GM10847 (cell line): ENCODE results near the gene RALGAPA1.

ENCODE experiments used
- POLR2A ChIP-seq: IDR thresholded peaks from 2 replicates; pipeline ENCODE4 v1.6.1; 2011; ENCODE audit not compliant: insufficient read length; ENCODE audit errors: extremely low read depth

The RALGAPA1 gene

DNA sequence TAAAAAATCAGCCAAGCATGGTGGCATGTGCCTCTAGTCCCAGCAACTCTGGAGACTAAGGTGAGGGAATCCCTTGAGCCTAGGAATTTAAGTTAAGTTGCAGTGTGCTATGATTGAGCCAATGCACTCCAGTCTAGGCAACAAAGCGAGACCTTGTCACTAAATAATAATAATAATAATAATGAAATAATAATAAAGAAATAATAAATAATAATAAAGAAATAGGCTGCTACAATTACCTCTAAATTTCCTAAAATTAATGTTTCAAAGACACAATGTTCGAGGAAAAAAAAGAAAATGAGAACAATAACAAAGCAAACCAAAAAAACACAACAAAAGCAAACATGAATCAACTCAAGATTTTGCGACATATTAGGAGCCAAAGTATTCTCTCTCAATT is 29.7 kb downstream of the RALGAPA1 start:
- TF ChIP-seq POLR2A: no peak

DNA sequence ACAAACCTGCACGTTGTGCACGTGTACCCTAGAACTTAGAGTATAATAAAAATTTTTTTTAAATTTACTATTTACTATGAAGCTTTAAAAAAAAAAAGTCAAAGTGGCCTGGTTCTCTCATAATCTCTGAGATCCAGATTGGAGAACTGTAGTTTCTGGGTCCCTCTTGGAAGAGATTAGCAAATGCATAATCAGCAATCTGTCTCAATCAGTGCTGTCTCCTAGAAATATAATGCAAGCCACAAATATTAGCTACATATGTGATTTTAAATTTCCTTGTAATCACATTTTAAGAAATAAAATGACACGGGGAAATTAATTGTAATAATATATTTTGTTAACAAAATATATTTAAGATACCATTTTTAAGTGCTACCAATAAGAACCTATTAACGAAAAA is 32.3 kb downstream of the RALGAPA1 start:
- TF ChIP-seq POLR2A: no peak

DNA sequence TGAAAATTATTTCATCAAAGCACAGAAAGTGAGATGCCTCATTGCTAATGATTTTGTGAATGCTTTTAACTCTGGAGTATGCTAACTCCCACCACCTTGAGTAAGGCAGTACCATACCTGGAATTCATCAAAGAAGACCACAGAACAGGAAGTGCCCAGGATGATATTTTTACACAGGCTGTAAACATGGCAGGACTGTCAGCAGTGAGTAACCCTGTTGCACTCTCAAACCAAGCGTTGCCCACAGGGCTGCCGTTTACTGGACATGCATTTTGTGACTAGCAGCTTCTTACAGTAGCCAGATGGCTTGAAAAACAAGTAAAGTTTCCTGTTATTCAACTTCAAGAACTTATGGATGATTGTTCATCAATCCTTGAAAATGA is 42.4 kb downstream of the RALGAPA1 start:
- no peak for TF ChIP-seq POLR2A

DNA sequence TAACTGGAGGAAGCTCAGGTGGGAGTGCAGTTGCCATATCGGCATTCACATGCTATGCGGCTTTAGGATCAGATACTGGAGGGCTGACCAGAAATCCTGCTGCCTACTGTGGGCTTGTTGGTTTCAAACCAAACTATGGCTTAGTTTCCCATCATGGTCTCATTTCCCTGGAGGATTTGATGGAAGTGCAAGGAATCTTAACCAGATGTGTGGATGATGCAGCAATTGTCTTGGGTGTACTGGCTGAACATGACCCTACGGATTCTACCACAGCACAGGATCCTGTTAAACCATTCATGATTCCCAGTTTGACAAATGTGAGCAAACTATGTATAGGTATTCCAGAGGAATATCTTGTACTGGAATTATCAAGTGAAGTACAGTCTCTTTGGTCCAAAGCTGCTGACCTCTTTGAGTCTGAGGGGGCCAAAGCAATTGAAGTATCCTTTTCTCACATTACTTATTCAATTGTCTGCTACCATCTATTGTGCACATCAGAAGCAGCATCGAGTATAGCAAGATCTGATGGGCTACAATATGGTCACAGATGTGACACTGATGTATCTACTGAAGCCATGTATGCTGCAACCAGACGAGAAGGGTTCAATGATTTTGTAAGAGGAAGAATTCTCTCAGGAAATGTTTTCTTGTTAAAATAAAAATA is 42.9 kb downstream of the RALGAPA1 start:
- TF ChIP-seq POLR2A: no peak

DNA sequence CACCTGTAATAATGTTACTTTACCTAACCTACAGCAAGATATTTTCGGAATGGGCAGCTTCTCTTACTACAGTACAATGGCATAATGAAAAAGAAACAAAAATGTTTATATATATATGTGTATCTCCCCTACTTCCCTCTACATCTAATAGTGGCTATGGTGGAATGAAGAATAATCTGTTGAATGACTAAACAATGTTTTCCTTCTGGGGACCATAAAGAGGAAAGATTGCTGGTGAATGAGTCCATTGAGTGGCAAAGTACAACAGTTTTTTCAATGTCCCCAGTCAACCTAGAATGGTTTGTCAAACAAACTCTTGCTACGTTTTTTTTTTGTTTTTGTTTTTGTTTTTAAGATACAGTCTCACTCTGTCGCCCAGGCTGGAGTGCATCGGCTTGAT is 47.2 kb downstream of the RALGAPA1 start:
- TF ChIP-seq POLR2A: no peak

DNA sequence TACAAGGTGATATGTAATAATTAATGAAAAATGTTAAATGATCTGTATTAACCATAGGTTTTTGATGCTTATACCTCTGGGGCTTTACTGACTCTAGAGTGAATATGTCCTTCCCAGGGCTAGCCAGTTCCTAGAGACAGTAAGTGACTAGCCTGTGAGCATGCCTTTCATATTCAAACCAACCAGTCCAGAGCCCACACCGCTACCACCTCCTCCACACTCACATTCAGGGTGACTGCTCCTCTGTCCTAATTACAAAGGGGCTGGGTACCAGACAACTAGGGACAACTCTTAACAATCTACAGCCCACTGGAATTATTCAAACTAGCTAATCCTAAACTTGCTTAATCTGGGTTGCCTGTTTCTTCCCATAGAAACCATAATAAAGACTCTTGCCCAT is 49.0 kb downstream of the RALGAPA1 start:
- TF ChIP-seq POLR2A: no peak

DNA sequence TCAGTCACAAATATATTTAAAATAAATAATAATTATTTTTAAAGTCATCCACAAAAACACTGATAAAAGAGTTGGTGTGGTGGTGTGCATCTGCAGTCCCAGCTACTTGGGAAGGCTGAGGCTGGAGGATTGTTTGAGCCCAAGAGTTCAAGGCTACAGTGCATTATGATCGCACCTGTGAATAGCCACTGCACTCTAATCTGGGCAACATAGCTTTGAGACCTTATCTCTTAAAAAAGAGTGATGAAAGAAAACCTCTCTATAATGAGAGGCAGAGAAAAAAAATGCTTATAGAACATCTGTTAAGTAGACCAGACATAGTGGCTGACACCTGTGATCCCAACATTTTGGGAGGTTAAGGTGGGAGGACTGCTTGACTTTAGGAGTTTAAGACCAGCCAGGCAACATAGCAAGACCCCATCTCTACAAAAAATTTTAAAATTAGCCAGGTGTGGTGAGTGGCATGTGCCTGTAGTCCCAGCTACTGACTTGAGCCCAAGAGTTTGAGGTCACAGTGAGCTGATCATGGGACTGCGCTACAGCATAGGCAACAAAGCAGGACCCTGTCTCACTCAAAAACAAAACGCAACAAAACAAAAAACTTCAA is 50.5 kb downstream of the RALGAPA1 start:
- no peak for TF ChIP-seq POLR2A

DNA sequence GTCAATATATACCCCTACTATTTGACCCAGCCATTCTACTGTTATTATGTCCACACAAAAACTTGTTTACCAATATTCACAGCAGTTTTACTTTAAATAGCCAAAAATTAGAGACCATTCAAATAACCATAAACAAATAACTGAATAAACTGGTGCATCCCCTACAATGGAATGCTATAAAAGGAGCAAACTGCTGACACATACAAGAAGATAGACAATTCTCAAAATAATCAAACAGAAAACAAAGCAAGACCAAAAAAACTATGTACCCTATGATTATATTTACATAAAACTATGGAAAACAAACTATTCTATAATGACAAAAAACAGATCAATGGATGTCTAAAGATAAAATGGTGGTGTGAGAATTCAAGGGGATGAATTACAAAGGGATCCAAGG is 54.4 kb downstream of the RALGAPA1 start:
- no peak for TF ChIP-seq POLR2A

DNA sequence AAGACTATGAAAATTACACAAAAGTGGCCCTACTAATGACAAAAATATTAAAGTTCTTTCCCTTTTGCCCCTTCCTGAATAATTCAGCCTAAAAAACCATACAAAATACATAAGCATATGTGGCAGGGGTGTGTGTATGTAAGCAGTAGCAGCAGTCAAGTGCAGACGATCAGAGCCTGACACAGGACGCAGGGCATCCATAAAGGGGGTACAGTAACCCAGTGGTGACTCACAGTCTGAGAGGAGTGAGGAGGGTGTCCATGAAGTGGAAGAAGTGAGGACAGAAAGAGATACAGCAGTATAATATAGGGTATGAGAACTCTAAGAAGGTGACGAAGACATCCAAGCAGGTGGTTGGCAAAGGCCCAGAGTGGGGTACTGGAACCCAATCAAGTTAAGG is 56.7 kb downstream of the RALGAPA1 start:
- no peak for TF ChIP-seq POLR2A

DNA sequence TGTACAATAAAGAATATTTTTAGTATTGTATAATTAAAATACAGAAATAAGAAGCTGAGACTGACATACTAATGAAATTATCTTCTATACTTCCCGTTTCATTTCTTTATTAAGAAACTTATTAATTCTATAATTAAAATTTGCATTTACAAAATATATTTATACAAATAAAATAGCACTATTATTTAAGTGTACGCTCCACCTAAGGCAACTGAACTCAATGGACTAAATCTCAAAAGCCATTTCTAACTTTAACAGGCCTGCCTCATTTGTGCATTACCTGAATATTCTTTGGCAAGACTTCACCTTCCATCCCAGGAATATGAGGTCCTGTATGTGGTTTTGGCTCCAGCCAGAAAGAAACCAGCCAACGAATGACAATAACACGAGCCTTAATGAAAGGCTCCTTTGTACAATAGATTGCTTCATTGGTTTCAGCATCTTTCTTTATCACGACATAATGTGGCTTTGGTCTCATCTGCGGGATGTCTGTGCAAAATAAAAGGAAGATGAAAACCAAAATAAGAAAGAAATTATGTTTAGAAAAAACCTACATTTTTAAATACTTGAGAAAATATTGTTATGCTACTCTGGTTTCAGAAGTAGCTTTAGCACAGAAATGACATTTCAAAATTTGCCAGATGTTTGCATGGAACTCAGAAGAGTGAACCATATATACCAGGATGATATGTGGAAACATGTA is 58.7 kb downstream of the RALGAPA1 start:
- no peak for TF ChIP-seq POLR2A

DNA sequence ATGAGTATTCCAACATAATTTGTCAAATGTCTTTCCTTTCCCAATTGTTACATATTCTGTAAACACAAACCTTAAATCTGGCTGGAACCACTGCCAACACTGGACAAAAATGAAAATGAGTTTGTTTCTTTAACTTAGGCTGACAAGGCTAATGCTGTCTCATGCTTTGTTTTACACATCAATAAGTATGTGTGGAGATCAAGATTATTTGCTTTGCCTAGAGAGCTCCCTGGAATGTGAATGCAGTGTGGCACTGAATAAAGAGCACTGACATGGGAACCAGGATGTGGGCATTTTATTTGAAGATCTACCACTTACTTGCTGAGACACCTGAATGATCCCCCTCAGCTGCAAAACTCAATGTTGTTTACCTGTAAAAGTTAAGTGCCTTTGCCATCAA is 61.7 kb downstream of the RALGAPA1 start:
- no peak for TF ChIP-seq POLR2A

DNA sequence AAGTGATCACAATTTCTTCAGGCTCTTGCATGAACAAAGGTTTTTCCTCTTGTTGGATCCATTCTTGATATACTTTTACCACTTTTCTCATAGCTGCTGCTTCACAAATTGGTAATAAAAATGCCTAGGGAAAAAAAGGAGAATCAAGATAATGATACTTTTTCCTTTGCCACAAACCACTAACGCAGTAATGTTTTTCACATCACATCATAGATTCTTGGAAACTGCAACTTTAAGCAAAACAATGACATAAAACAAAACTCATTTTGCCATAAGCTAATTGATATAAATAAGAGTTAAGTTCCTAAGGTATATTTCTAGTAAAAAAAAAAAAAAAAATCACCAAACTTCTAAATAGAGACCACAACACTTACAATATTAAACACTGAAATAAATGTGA is 66.7 kb downstream of the RALGAPA1 start:
- TF ChIP-seq POLR2A: no peak

DNA sequence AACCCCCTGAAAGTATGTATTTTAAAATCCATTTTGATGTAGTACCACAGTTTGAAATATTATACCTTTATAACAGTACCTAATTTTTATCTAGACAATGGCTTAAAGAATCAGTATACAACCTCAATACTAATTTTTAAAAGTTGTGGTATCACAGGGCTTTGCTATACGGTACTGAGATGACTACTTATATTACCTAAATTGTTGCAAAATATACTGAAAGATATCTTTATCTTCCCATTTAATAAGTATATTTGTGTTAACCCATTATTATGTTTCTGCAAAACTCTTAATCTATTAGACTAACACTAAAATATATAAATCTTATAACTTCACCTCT is 67.1 kb downstream of the RALGAPA1 start:
- no peak for TF ChIP-seq POLR2A

DNA sequence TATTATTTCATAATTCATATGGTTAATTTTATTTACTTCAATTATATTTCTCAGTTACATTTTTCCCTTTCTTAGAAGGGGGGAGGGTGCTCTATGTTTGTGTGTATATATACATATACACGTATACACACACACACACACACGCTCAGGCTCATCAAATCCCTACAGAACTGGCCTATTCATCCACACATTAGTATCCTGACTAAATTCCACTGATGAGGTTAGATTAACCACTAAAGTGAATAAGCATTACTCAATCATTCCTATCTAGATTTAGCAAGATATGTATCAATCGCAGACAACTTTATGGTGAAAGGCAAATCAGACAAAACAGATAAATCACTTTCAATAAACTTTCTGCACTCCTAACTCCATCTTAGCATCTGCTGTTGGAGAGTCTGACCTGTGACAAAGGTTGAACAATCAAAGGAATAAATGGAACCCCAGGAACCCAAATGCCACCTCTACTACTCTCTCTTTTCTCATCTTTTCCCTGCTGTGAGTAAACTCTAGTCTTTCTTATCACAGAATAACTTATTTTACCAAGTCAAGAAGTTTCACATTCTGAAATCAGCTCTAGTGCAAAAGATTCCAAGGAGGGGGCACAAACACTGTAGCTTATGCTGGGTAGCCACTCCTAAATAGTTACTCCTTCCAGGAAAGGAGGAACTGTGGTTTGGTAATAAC is 67.6 kb downstream of the RALGAPA1 start:
- no peak for TF ChIP-seq POLR2A

DNA sequence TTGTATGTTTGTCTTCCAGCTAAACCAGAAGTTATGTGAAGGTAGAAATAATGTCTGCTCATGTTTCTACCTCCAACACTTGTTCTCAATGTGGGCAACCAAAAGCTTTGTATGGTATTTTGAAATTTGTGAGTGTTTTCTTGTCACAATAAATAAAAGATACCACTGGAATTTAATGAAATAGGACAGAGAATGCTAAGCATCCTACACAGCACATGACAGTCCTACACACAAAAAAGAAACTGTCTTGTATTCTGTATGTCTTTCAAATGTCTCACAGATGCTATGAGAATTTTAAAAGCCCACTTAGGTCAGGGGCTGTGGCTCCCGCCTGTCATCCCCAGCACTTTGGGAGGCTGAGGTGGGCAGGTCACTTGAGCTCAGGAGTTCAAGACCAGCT is 68.9 kb downstream of the RALGAPA1 start:
- TF ChIP-seq POLR2A: no peak

DNA sequence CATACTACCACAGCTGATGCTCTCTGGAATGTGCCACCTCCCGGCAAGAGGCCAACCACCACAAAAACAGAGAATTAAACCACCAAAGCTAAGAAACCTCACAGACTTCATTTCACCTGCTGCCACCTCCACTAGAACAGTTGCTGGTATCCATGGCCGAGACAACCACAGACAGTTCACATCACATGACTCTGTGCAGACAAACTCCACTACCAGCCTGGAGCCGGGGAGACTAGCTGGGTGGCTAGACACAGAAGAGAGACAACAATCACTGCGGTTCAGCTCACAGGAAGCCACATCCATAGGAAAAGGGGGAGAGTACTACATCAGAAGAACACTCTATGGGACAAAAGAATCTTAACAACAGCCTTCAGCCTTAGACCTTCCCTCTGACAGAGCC is 78.2 kb downstream of the RALGAPA1 start:
- TF ChIP-seq POLR2A: no peak
